Measurements from ENCODE around the gene PKNOX2.
A peak's percentile ranks its signal among the peaks of the same experiment; 100 is the strongest.

Gene PKNOX2

GRCh38 chr11:125168918-125169456 is 4.4 kb downstream of the PKNOX2 start:
- H3K4me3 ChIP-seq (ENCODE audit: low read depth, low read length) = peak overlapping the region; percentile 2
- DNase-seq (ENCODE audit: low read depth) = no peak

DNA sequence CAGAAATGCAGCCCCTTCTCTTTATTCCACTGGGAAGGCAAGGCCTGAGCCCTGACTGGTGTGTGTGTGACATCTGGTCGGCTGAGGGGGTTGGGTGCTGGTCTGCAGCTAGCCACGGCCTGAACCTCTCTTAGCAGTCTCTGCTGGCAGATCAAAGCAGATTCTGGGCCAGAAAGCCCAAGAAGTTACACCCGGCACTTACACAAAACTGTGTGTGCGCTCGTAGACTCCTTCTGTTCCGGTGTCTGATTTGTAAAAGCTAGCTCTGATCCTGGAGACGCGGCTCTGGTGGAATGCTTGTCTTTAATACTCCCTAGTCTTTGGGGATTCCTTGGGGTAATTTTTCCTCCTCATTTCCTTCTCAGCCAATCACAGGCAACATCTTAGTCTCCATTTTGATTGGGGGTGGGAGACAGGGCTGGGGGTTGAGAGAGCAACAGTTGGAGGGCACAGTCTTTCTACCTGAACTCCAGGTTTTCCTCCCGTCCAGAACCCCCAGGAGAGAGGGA is 5.5 kb downstream of the PKNOX2 start:
- no peak for DNase-seq (ENCODE audit: low read depth)
- H3K4me3 ChIP-seq (ENCODE audit: low read depth, low read length) = peak overlapping the region; percentile 17

- peak overlapping the region; percentile 17 for H3K4me3 ChIP-seq (ENCODE audit: low read depth, low read length)
- DNase-seq (ENCODE audit: low read depth) = peak; percentile 85
These were observed 6.0 kb downstream of the PKNOX2 start for GRCh38 chr11:125170510-125171031.

- DNase-seq (ENCODE audit: low read depth) = no peak
- H3K4me3 ChIP-seq (ENCODE audit: low read depth, low read length) = no peak overlapping the region
These were observed 7.4 kb downstream of the PKNOX2 start for GRCh38 chr11:125171974-125172373.

- no peak for DNase-seq (ENCODE audit: low read depth)
- H3K4me3 ChIP-seq (ENCODE audit: low read depth, low read length) = no peak overlapping the region
These were observed 8.5 kb downstream of the PKNOX2 start for GRCh38 chr11:125173027-125173426.

DNA sequence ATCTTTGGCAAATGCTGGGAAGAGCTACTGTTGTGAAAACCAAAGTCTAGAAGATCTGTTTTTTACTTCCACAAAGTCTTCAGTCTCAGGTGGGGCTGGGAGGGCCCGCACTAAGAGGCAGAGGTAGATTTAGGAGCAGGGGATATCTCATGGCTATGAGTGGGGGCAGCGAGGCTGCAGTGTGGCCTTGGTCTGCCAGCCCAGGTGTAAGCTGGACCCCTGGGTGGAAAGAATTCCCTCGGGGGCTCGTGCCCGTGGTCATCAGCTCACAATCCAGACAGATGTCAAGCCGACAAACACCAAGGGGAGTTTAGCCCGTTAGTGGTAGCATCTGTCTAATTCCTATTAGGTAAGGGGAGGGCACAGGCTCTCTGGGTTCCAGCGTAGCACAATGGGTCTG is 9.0 kb downstream of the PKNOX2 start:
- no peak overlapping the region for H3K4me3 ChIP-seq (ENCODE audit: low read depth, low read length)
- DNase-seq (ENCODE audit: low read depth) = no peak

DNA sequence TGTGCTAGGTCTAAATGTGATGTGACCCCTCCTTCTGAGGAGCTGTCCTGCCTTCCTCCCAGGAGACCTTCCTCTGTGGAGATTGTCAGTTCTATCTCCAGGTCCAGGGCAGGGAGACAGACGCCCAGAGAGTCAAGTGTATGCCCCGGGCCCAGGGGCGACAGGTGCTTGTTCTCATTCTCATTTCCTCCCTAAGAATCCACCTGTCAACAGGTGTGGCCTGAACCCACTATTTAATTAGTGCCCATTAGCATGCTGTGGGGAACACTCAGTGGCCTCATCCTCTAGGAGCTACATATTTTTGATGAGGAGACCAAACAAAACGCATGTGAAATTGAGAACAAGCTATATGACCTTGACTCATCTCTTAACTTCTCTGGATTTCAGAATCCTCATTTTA is 9.5 kb downstream of the PKNOX2 start:
- H3K4me3 ChIP-seq (ENCODE audit: low read depth, low read length) = no peak overlapping the region
- DNase-seq (ENCODE audit: low read depth) = no peak

DNA sequence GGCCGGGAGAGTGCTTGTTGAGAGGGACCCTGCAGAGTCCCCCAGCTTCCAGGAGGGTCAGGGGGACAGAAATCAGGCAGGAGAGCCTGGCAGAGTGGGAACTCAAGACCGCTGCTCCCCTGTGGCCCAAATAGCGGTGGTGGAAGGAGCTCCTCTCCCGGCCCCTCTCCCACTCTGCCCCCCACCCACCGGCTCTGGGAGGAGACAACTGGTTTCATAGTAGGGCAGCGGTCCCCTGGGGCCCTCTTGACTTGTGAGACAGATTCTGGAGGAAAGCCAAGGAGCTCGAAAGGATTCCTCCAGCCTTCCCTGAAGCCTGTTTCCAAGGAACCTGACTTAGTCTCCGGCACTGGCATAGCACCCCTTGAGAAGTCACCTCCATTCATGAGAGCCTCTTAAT is 10.1 kb downstream of the PKNOX2 start:
- H3K4me3 ChIP-seq (ENCODE audit: low read depth, low read length) = no peak overlapping the region

DNA sequence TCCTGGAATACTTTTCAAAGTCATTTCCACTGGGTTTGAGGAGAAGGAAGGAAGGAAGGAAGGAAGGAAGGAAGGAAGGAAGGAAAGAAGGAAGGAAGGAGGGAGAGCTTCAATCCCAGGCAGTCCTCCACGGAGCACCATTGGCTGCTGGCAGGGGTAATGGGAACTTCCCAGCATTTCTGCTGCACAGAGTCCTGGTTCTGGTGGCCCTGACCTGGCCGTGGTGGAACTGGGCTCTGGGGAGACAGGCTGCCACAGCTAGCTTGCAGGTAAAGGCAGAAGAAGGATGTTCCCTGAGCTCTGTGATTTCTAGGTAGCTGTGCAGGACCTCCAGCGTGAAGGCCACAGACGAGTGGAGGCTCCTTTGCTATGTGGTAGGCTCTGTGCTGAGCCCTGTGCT is 10.6 kb downstream of the PKNOX2 start:
- H3K4me3 ChIP-seq (ENCODE audit: low read depth, low read length) = no peak overlapping the region
- DNase-seq (ENCODE audit: low read depth) = no peak

More for the DNA sequence above, 10.1 kb downstream of the PKNOX2 start:
- DNase-seq (ENCODE audit: low read depth) = no peak

- no peak for DNase-seq (ENCODE audit: low read depth)
- no peak overlapping the region for H3K4me3 ChIP-seq (ENCODE audit: low read depth, low read length)
These were observed 11.5 kb downstream of the PKNOX2 start for GRCh38 chr11:125175896-125176575.

GRCh38 chr11:125176866-125177265 is 12.3 kb downstream of the PKNOX2 start:
- no peak overlapping the region for H3K4me3 ChIP-seq (ENCODE audit: low read depth, low read length)
- no peak for DNase-seq (ENCODE audit: low read depth)

DNA sequence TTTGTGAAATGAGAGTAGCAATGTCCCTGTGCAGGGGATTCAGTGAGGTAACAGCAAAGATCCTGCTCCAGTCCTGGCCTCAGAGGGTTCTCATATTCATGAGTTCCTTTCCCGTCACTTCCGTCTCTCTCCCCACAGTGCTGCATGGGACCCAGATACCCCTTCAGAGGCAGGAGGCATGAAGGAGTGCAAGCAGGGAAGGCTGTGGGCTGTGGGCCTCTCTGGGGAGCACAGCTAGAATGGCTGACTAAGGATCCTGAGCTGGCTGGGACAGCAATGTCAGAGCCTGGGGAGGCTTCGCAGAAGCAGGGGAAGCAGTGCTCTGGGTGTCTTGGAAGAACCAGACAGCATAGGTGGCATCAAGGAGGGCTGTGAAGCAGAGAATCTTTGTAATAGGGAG is 13.0 kb downstream of the PKNOX2 start:
- no peak for DNase-seq (ENCODE audit: low read depth)
- no peak overlapping the region for H3K4me3 ChIP-seq (ENCODE audit: low read depth, low read length)

DNA sequence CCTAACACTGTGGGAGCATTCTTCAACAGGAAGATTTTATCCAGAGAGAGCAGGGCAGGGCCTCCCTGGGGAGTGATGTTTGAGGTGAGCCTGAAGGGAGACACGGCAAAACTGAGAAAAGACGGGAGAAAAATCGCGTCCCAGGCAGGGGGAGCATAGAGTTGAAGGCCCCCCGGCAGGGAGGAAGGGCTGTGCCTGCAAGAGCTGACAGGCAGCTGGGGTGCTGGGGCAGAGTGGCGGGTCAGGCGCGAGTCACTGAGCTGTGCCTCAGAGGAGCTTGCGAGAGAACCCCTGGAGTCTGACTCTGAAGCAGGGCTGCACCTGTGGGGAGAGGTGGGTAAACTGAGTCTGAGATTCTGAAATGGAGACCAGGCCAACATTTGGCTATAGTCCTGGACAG is 14.8 kb downstream of the PKNOX2 start:
- no peak for DNase-seq (ENCODE audit: low read depth)

GRCh38 chr11:125179895-125180294 is 15.3 kb downstream of the PKNOX2 start:
- H3K4me3 ChIP-seq (ENCODE audit: low read depth, low read length) = no peak overlapping the region
- DNase-seq (ENCODE audit: low read depth) = no peak

More for the DNA sequence above, 14.8 kb downstream of the PKNOX2 start:
- no peak overlapping the region for H3K4me3 ChIP-seq (ENCODE audit: low read depth, low read length)

DNA sequence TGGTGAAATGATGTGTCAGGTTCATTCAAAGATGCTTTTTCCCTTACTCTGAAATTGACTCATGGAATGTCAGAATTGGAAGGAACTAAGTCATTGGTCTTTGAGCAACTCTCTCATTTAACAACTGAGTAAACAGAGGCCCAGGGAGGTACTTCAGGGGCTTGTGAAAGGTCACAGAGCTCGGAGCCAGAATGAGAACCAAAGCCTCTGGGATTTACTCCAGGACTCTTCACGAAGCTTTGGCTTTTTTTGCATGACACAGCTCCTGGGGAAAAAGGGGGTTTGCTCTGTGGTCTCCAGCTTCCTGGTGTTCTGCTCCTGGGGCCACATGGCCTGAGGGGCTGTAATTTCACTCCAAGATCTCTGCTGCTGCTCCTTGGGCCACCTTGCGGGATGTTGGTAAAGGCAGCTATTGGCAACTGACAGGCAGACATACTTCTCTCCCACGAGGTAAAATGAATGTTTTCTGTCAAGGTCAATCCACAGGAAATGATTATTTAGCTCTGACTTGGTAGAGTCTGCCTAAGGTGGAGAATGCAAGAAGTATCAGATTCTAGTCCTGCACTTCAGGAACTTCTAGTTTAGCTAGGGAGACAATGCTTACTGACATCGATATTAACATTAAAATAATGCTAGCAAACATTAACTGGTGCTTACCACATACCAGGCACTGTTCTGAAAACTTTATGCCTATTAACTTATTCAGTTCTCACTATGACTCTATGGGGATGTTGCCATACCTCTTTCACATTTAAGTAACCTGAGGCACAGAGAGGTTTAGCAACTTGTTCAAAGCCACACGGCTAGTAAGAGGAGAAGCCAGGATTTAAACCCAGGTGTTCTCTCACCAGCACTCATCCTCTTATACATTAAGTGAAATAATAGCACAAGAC is 16.1 kb downstream of the PKNOX2 start:
- DNase-seq (ENCODE audit: low read depth) = peak; percentile 84
- no peak overlapping the region for H3K4me3 ChIP-seq (ENCODE audit: low read depth, low read length)

DNA sequence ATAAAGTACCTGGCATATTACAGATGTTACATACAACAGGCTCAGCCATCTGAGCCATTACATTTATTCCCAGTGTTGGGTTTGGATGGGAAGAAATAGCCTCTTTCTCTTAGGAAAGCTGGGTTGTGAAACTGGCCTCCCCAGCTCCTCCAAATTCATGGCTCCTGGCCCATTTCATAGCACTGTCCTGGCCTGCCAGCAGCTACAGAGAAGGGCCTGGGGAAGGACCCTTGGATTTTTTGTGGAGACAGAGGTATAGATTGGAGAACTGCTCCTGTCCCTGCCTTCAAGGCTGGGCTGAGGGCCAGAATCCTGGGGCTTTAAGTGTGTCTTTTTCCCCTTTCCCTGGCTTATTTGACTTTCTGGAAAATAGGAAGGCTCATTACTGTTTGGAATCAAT is 18.0 kb downstream of the PKNOX2 start:
- no peak for DNase-seq (ENCODE audit: low read depth)

GRCh38 chr11:125183641-125184040 is 19.1 kb downstream of the PKNOX2 start:
- DNase-seq (ENCODE audit: low read depth) = no peak
- H3K4me3 ChIP-seq (ENCODE audit: low read depth, low read length) = no peak overlapping the region

More for the DNA sequence above, 18.0 kb downstream of the PKNOX2 start:
- H3K4me3 ChIP-seq (ENCODE audit: low read depth, low read length) = no peak overlapping the region

DNA sequence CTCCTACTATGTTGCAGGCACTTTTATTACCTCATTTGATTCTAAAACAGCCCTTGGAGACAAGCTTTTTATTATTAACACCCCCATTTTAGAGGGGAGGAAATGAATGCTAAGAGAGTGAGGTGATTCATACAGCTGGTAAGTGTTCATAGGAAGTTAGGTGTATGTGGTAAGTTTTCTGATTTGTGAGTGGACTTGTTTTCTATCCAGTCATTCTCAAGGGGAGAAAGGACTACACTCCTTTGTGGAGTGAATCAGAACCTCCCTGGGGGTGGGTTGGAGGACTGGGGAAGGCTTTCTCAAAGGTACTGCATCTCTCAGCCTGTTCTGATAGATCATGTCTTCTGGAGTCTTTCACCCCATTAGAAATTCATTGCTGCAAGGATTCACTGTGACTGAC is 23.5 kb downstream of the PKNOX2 start:
- no peak for DNase-seq (ENCODE audit: low read depth)
- no peak overlapping the region for H3K4me3 ChIP-seq (ENCODE audit: low read depth, low read length)

DNA sequence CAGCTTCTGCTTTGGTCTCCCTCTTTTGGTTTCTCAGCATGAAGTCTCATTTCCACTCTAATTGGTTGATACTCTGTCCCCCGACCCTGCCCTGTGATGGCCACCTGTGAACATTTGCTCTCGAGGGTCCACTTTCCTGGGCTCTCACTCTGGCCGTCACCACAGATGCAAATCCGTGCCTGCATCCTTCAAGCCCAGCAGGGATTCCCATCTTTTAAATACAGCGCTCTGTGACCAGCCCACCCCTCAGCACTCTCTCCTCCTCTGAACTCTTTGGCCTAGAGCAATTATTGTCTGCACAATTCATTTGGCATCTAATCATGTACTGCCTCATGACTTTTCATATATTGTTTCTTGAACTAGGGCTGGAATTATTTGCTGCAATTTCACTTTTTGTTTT is 26.0 kb downstream of the PKNOX2 start:
- no peak for DNase-seq (ENCODE audit: low read depth)
- H3K4me3 ChIP-seq (ENCODE audit: low read depth, low read length) = no peak overlapping the region

DNA sequence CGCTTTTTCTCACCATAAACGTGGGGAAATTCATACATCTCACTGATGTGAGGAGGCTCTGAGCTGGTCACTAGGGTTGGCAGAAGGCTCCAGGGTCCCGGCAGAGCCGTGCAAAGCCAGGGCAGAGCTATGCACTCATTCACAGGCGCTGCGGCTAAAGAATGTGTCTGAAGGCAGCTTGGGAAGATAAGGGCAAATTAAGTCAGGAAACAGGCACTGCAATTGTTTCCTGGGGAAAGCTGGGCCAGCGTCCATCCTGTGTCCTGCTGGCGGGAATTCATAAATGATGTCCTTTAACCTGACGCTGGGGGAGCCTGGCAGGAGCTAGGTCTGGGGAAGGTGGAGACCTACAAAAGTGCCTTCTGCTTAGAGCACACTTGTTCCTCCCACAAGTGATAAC is 27.6 kb downstream of the PKNOX2 start:
- no peak for DNase-seq (ENCODE audit: low read depth)
- no peak overlapping the region for H3K4me3 ChIP-seq (ENCODE audit: low read depth, low read length)
